K562 (cell line): ENCODE data around the gene PTBP3. TPM values are rescaled to one million over a fixed set of nuclear protein-coding genes. Genes with fewer than 3 reads are reported as not detected.
A peak's percentile ranks its signal among the peaks of the same experiment; 100 is the strongest.

Experiments
- CBFA2T3 ChIP-seq: fragments of 450-650 bp; IDR thresholded peaks from 2 replicates; pipeline ENCODE4 v1.6.1; 2017
- CBX8 ChIP-seq: fragments of 200-600 bp; sonication (generic); IDR thresholded peaks from 2 replicates; pipeline ENCODE4 v1.6.1; 2012; ENCODE audit warnings: borderline replicate concordance, mixed run types, low read depth, mild to moderate bottlenecking, moderate library complexity, mixed read lengths, low read length, control low read depth, inconsistent platforms; ENCODE audit not compliant: poor library complexity, severe bottlenecking; ENCODE audit errors: extremely low read depth
- CHD7 ChIP-seq: fragments of 200-600 bp; sonication (generic); IDR thresholded peaks from one replicate; pipeline ENCODE4 v1.6.1; 2012; ENCODE audit warnings: mild to moderate bottlenecking, low read depth, low read length, inconsistent platforms
- E2F3 ChIP-seq: fragments of 250-450 bp; sonication (Bioruptor Pico); IDR thresholded peaks from 2 replicates; pipeline ENCODE4 v1.4.0; 2020; ENCODE audit warnings: mild to moderate bottlenecking
- ESRRA ChIP-seq: fragments of 450-650 bp; IDR thresholded peaks from 2 replicates; pipeline ENCODE4 v1.6.1; 2014; ENCODE audit warnings: low read depth, mild to moderate bottlenecking, moderate library complexity, borderline replicate concordance
- LARP7 ChIP-seq: fragments of 450-650 bp; IDR thresholded peaks from 2 replicates; pipeline ENCODE4 v1.6.1; 2016
- SLC30A9 ChIP-seq: fragments of 250-450 bp; sonication (Bioruptor Pico); IDR thresholded peaks from 2 replicates; pipeline ENCODE4 v1.8.0; 2022; ENCODE audit warnings: mild to moderate bottlenecking, moderate library complexity
- TFAP4 ChIP-seq: sonication (generic); formaldehyde crosslinking; IDR thresholded peaks from 2 replicates; pipeline ENCODE4 v1.8.0; 2022; ENCODE audit warnings: missing genetic modification reagents, mild to moderate bottlenecking, moderate library complexity, borderline replicate concordance
- ZBED1 ChIP-seq: IDR thresholded peaks from 2 replicates; pipeline ENCODE4 v1.6.1; 2014
- ZNF316 ChIP-seq: fragments of 450-650 bp; IDR thresholded peaks from 2 replicates; pipeline ENCODE4 v1.6.1; 2016
- ZNF766 ChIP-seq: fragments of 200-800 bp; sonication (Bioruptor generic); conservative IDR thresholded peaks from 2 replicates; pipeline ENCODE4 v1.6.1; 2016; ENCODE audit warnings: missing genetic modification characterization, missing compliant biosample characterization
- polyA plus RNA-seq, 8 experiments: library from polyadenylated mRNA; depleted of rRNA in 4 of 8; stranded (reverse) in 5 of 8; unstranded in 3 of 8; fragments of >200 nt; fragmentation: Nextera tagmentation in 2 of 8; fragmentation: Illumina TruSeq in 1 of 8; extraction: Ambion mirVana in 2 of 8; extraction: Trizol in 1 of 8; gene quantifications; 2 replicates each; pipeline versions ENCODE4 v1.2.1 to v1.2.3, GENCODE V29; 2011 to 2014; ENCODE audit warnings: inconsistent platforms in 1 of 8, missing spikeins in 1 of 8
- total RNA-seq, 7 experiments: library from RNA; depleted of rRNA in 6 of 7; stranded (reverse); fragments of >200 nt in 6 of 7; fragmentation: Illumina TruSeq in 2 of 7; extraction: Trizol in 2 of 7; gene quantifications; 2 replicates each; pipeline versions ENCODE4 v1.2.1 to v1.2.3, GENCODE V29; 2011 to 2021; ENCODE audit warnings: low replicate concordance in 1 of 7
- TF ChIP-seq, protein P1 (sequence below): sonication (generic); formaldehyde crosslinking; IDR thresholded peaks from 2 replicates; pipeline ENCODE4 v1.8.1; 2023; ENCODE audit warnings: mild to moderate bottlenecking, missing genetic modification reagents, moderate library complexity

PTBP3 gene
- total and polyA plus RNA-seq, 9 of the 15 experiments (the other 6 are each of a cell fraction or from before 2014, with no cell fraction given): 22.4 to 132 (median 68.0) TPM

GRCh38 chr9:112168197-112168596 is 165.2 kb downstream of the PTBP3 start (continued):
- TF ChIP-seq CHD7: no peak
- TF ChIP-seq SLC30A9 (CRISPR knock-in tag): no peak
- TF ChIP-seq, protein P1, sequence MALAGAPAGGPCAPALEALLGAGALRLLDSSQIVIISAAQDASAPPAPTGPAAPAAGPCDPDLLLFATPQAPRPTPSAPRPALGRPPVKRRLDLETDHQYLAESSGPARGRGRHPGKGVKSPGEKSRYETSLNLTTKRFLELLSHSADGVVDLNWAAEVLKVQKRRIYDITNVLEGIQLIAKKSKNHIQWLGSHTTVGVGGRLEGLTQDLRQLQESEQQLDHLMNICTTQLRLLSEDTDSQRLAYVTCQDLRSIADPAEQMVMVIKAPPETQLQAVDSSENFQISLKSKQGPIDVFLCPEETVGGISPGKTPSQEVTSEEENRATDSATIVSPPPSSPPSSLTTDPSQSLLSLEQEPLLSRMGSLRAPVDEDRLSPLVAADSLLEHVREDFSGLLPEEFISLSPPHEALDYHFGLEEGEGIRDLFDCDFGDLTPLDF: no peak
- TF ChIP-seq ZBED1: no peak
- 0 out of 2 replicates have a peak, but pooled peaks have one; percentile 32 for TF ChIP-seq TFAP4 (CRISPR knock-in tag)
- 0 out of 2 replicates have a peak, but pooled peaks have one; percentile 17 for TF ChIP-seq CBFA2T3
- no peak for TF ChIP-seq ESRRA
- no peak for TF ChIP-seq LARP7
- TF ChIP-seq E2F3 (CRISPR knock-in tag): no peak
- TF ChIP-seq ZNF316: 0 out of 2 replicates have a peak, but pooled peaks have one; percentile 29
- no peak for TF ChIP-seq ZNF766 (CRISPR knock-in tag)
- TF ChIP-seq CBX8: no peak
